GM12878 (cell line): ENCODE data around the gene MATN3. TPM values are rescaled to one million over a fixed set of nuclear protein-coding genes. Genes with fewer than 3 reads are reported as not detected.

Experiments
- ASH2L ChIP-seq: fragments of 300-600, 200-600 bp; sonication (generic); IDR thresholded peaks from 2 replicates; pipeline ENCODE4 v1.6.1; 2017; ENCODE audit warnings: low read depth, mild to moderate bottlenecking, borderline replicate concordance
- BACH1 ChIP-seq: fragments of 450-650 bp; IDR thresholded peaks from 2 replicates; pipeline ENCODE4 v1.6.1; 2017; ENCODE audit warnings: mild to moderate bottlenecking, borderline replicate concordance
- BCL11A ChIP-seq: IDR thresholded peaks from 2 replicates; pipeline ENCODE4 v1.6.1; 2011; ENCODE audit warnings: low read depth, low read length
- CBFB ChIP-seq: IDR thresholded peaks from 2 replicates; pipeline ENCODE4 v1.6.1; 2016; ENCODE audit warnings: antibody characterized with exemption, low read depth
- CBX5 ChIP-seq: sonication (generic); IDR thresholded peaks from 2 replicates; pipeline ENCODE4 v1.6.1; 2016; ENCODE audit warnings: low read depth, moderate library complexity, mild to moderate bottlenecking, inconsistent platforms
- CHD1 ChIP-seq: IDR thresholded peaks from 2 replicates; pipeline ENCODE4 v1.6.1; 2012; ENCODE audit warnings: low read depth, low read length, improper control_type of control experiment
- IKZF1 ChIP-seq: fragments of 450-650 bp; conservative IDR thresholded peaks from 2 replicates; pipeline ENCODE4 v1.6.1; 2017; ENCODE audit warnings: antibody characterized with exemption, mild to moderate bottlenecking
- MXI1 ChIP-seq: fragments of 150-350 bp; IDR thresholded peaks from 2 replicates; pipeline ENCODE4 v1.6.1; 2011; ENCODE audit warnings: low read depth, mild to moderate bottlenecking, inconsistent platforms, low read length, improper control_type of control experiment
- NR2C1 ChIP-seq: fragments of 450-650 bp; IDR thresholded peaks from 2 replicates; pipeline ENCODE4 v1.6.1; 2017; ENCODE audit warnings: antibody characterized with exemption, mild to moderate bottlenecking, moderate library complexity
- SMAD1 ChIP-seq: fragments of 450-650 bp; IDR thresholded peaks from 2 replicates; pipeline ENCODE4 v1.6.1; 2018; ENCODE audit warnings: mild to moderate bottlenecking, low read depth; ENCODE audit not compliant: partially characterized antibody
- SMARCA5 ChIP-seq: fragments of 450-650 bp; IDR thresholded peaks from 2 replicates; pipeline ENCODE4 v1.6.1; 2017; ENCODE audit warnings: mild to moderate bottlenecking
- ZBED1 ChIP-seq: IDR thresholded peaks from 2 replicates; pipeline ENCODE4 v1.6.1; 2016; ENCODE audit warnings: borderline replicate concordance
- ZBTB4 ChIP-seq: fragments of 450-650 bp; formaldehyde crosslinking; IDR thresholded peaks from 2 replicates; pipeline ENCODE4 v1.4.0; 2022; ENCODE audit warnings: mild to moderate bottlenecking, moderate library complexity
- polyA plus RNA-seq, 11 experiments: library from polyadenylated mRNA; depleted of rRNA in 4 of 11; unstranded in 6 of 11; stranded (reverse) in 5 of 11; fragments of >200 nt; fragmentation: Nextera tagmentation in 4 of 11; fragmentation: Illumina TruSeq in 1 of 11; extraction: Ambion mirVana in 4 of 11; extraction: Trizol in 1 of 11; gene quantifications; 1 replicate in 1 of 11; 2 replicates in 10 of 11; pipeline versions ENCODE4 v1.2.1 to v1.2.3, GENCODE V29; 2011 to 2016; ENCODE audit warnings: inconsistent platforms in 2 of 11, missing spikeins in 2 of 11, low read depth in 1 of 11
- total RNA-seq, 4 experiments: library from RNA; depleted of rRNA in 3 of 4; stranded (reverse); fragments of >200 nt in 3 of 4; fragmentation: Illumina TruSeq in 1 of 4; extraction: Trizol in 1 of 4; gene quantifications; 2 replicates each; pipeline versions ENCODE4 v1.2.1 to v1.2.3, GENCODE V29; 2013 to 2021
- TF ChIP-seq, protein P1 (sequence below): fragments of 450-650 bp; IDR thresholded peaks from 2 replicates; pipeline ENCODE4 v1.6.1; 2017; ENCODE audit warnings: mild to moderate bottlenecking, moderate library complexity
- TF ChIP-seq, protein P2 (sequence below): IDR thresholded peaks from 2 replicates; pipeline ENCODE4 v1.6.1; 2012; ENCODE audit warnings: improper control_type of control experiment, low read depth, low read length; ENCODE audit not compliant: insufficient replicate concordance
- TF ChIP-seq, protein P3 (sequence below): IDR thresholded peaks from 2 replicates; pipeline ENCODE4 v1.6.1; 2012; ENCODE audit warnings: low read depth, low read length, improper control_type of control experiment

Gene MATN3
- total and polyA plus RNA-seq, 10 of the 15 experiments (the other 5 are each of a cell fraction or from before 2014, with no cell fraction given), result 0.09 TPM; not detected in 9

DNA sequence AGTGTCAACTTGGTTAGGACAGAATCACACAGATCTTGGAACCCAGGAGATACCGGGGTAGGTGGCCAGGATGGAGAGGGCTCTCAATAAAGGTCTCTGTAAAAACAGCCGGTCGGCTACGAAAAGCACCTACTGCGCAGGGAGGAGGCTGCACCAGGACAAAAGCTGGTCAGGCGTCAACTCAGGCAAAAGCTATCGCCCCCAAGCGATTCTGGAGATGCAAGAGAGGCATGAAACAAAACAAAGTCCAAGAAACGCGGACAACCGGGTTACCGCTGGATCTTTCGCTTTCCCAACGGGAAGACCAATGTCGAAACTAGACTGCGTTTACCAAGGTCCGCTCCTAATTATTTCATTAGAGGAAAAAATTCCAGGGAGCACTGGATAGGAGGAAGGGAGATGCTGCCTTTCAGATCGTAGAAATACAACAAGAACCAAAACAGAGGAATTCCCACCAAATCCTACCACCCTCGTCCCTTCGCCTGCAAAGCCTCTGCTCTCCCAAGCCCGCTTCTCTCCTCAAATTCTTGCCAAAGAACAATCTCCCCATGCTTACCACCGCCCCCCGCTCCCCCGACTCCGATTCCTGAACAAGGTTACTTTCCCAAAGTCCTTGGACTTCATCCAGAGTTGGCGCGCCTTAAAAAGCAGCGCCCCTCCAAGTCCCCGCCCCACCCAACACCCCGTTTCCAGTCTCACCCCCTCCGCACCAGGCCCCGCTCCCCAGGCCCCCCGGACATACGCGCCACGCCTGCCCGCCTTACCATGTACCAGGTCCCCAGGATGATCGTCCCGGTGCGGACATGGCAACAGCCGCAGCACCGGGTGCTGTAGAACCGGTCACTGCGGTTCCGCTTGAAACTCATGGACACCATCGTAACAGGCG lies 38.4 kb upstream of the MATN3 start (continued):
- TF ChIP-seq, protein P1, sequence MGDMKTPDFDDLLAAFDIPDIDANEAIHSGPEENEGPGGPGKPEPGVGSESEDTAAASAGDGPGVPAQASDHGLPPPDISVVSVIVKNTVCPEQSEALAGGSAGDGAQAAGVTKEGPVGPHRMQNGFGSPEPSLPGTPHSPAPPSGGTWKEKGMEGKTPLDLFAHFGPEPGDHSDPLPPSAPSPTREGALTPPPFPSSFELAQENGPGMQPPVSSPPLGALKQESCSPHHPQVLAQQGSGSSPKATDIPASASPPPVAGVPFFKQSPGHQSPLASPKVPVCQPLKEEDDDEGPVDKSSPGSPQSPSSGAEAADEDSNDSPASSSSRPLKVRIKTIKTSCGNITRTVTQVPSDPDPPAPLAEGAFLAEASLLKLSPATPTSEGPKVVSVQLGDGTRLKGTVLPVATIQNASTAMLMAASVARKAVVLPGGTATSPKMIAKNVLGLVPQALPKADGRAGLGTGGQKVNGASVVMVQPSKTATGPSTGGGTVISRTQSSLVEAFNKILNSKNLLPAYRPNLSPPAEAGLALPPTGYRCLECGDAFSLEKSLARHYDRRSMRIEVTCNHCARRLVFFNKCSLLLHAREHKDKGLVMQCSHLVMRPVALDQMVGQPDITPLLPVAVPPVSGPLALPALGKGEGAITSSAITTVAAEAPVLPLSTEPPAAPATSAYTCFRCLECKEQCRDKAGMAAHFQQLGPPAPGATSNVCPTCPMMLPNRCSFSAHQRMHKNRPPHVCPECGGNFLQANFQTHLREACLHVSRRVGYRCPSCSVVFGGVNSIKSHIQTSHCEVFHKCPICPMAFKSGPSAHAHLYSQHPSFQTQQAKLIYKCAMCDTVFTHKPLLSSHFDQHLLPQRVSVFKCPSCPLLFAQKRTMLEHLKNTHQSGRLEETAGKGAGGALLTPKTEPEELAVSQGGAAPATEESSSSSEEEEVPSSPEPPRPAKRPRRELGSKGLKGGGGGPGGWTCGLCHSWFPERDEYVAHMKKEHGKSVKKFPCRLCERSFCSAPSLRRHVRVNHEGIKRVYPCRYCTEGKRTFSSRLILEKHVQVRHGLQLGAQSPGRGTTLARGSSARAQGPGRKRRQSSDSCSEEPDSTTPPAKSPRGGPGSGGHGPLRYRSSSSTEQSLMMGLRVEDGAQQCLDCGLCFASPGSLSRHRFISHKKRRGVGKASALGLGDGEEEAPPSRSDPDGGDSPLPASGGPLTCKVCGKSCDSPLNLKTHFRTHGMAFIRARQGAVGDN, result no peak
- peak; percentile 60 for TF ChIP-seq IKZF1
- no peak; the same call in 1 of the 2 replicates for TF ChIP-seq MXI1
- TF ChIP-seq ASH2L, result no peak
- TF ChIP-seq CBFB, result no peak
- no peak for TF ChIP-seq NR2C1
- no peak for TF ChIP-seq ZBED1
- TF ChIP-seq CBX5, result no peak
- TF ChIP-seq BACH1, result peak; percentile 77; the same call in 1 of the 2 replicates
- peak; percentile 26 for TF ChIP-seq SMAD1
- TF ChIP-seq, protein P2, sequence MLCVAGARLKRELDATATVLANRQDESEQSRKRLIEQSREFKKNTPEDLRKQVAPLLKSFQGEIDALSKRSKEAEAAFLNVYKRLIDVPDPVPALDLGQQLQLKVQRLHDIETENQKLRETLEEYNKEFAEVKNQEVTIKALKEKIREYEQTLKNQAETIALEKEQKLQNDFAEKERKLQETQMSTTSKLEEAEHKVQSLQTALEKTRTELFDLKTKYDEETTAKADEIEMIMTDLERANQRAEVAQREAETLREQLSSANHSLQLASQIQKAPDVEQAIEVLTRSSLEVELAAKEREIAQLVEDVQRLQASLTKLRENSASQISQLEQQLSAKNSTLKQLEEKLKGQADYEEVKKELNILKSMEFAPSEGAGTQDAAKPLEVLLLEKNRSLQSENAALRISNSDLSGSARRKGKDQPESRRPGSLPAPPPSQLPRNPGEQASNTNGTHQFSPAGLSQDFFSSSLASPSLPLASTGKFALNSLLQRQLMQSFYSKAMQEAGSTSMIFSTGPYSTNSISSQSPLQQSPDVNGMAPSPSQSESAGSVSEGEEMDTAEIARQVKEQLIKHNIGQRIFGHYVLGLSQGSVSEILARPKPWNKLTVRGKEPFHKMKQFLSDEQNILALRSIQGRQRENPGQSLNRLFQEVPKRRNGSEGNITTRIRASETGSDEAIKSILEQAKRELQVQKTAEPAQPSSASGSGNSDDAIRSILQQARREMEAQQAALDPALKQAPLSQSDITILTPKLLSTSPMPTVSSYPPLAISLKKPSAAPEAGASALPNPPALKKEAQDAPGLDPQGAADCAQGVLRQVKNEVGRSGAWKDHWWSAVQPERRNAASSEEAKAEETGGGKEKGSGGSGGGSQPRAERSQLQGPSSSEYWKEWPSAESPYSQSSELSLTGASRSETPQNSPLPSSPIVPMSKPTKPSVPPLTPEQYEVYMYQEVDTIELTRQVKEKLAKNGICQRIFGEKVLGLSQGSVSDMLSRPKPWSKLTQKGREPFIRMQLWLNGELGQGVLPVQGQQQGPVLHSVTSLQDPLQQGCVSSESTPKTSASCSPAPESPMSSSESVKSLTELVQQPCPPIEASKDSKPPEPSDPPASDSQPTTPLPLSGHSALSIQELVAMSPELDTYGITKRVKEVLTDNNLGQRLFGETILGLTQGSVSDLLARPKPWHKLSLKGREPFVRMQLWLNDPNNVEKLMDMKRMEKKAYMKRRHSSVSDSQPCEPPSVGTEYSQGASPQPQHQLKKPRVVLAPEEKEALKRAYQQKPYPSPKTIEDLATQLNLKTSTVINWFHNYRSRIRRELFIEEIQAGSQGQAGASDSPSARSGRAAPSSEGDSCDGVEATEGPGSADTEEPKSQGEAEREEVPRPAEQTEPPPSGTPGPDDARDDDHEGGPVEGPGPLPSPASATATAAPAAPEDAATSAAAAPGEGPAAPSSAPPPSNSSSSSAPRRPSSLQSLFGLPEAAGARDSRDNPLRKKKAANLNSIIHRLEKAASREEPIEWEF, result no peak
- TF ChIP-seq, protein P3, sequence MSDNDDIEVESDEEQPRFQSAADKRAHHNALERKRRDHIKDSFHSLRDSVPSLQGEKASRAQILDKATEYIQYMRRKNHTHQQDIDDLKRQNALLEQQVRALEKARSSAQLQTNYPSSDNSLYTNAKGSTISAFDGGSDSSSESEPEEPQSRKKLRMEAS, result no peak
- peak; percentile 90 for TF ChIP-seq SMARCA5
- TF ChIP-seq BCL11A, result no peak
- TF ChIP-seq ZBTB4 (CRISPR knock-in tag), result no peak
- no peak for TF ChIP-seq CHD1
